ENCODE measurements around the gene ZNF599.
"Not testable (repeated sequence)": the region's sequence is repeated elsewhere in the genome, so short reads cannot be mapped to it uniquely, and the experiment has no call there.

The ZNF599 gene

GRCh38 chr19:34772697-34773554 lies at the start of gene ZNF599:
ZNF599 (minus strand) TSS chr19:34773215; CDS start chr19:34772841, 374 bp downstream.
- Histone ChIP-seq H3K36me3 (ENCODE audit: control insufficient read depth, insufficient read depth, low read length) (no peaks in the 10 kb centered on the region), H3K27ac (ENCODE audit: low read depth, low read length) (no peak within 1 kb of the TSS), H3K9ac (ENCODE audit: low read length) (peak within 1 kb of the TSS; percentile 54), H3K4me1 (ENCODE audit: control insufficient read depth, insufficient read depth, low read length) (no peaks in the 10 kb centered on the region), H3K9me3 (ENCODE audit: control insufficient read depth, insufficient read depth, low read depth, low read length) (no peaks in the 10 kb centered on the region), H3K4me3 (ENCODE audit: low read depth, low read length) (peak within 1 kb of the TSS; percentile 74), H3K27me3 (ENCODE audit: control insufficient read depth, insufficient read depth, low read length) (no peaks in the 10 kb centered on the region)

- H3K9ac ChIP-seq (ENCODE audit: low read length): no peak overlapping the region
- no peaks in the 10 kb centered on the region for H3K9me3 ChIP-seq (ENCODE audit: control insufficient read depth, insufficient read depth, low read depth, low read length)
- no peak overlapping the region for H3K4me3 ChIP-seq (ENCODE audit: low read depth, low read length)
- no peaks in the 10 kb centered on the region for H3K36me3 ChIP-seq (ENCODE audit: control insufficient read depth, insufficient read depth, low read length)
- no peaks in the 10 kb centered on the region for H3K4me1 ChIP-seq (ENCODE audit: control insufficient read depth, insufficient read depth, low read length)
- no peak overlapping the region for H3K27ac ChIP-seq (ENCODE audit: low read depth, low read length)
- no peaks in the 10 kb centered on the region for H3K27me3 ChIP-seq (ENCODE audit: control insufficient read depth, insufficient read depth, low read length)
Measured at GRCh38 chr19:34818270-34818669, 45.3 kb upstream of the ZNF599 start.

GRCh38 chr19:34816708-34817107 lies 43.7 kb upstream of the ZNF599 start:
- no peaks in the 10 kb centered on the region for H3K4me1 ChIP-seq (ENCODE audit: control insufficient read depth, insufficient read depth, low read length)
- H3K27me3 ChIP-seq (ENCODE audit: control insufficient read depth, insufficient read depth, low read length): no peaks in the 10 kb centered on the region
- no peak overlapping the region for H3K9ac ChIP-seq (ENCODE audit: low read length)
- H3K36me3 ChIP-seq (ENCODE audit: control insufficient read depth, insufficient read depth, low read length): no peaks in the 10 kb centered on the region
- H3K9me3 ChIP-seq (ENCODE audit: control insufficient read depth, insufficient read depth, low read depth, low read length): no peaks in the 10 kb centered on the region
- H3K27ac ChIP-seq (ENCODE audit: low read depth, low read length): no peak overlapping the region
- H3K4me3 ChIP-seq (ENCODE audit: low read depth, low read length): no peak overlapping the region

DNA sequence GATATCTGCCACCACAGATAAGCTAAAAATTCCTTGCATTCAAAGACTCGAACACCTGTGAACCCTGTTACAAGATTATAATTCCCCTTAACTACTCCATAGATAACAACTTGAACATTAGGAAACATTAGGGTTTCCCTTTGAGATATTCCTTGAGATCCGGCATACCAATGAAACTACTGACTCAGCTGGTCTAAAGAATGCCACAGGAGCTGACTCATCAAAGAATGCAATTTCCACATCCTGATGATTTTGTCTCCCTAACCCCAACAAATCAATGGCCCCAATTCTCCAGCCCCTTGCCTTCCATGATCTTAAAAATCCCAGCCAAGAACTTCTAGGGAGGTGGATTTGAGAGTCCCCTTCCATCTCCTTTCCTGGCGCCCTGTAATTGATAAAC lies 35.6 kb upstream of the ZNF599 start:
- H3K4me3 ChIP-seq (ENCODE audit: low read depth, low read length): no peak overlapping the region
- H3K9me3 ChIP-seq (ENCODE audit: control insufficient read depth, insufficient read depth, low read depth, low read length): peaks cover 25% of the 10 kb centered on the region
- H3K9ac ChIP-seq (ENCODE audit: low read length): no peak overlapping the region
- peaks cover 4% of the 10 kb centered on the region; the same call in 1 of the 2 replicates for H3K27me3 ChIP-seq (ENCODE audit: control insufficient read depth, insufficient read depth, low read length)
- H3K36me3 ChIP-seq (ENCODE audit: control insufficient read depth, insufficient read depth, low read length): no peaks in the 10 kb centered on the region
- no peak overlapping the region for H3K27ac ChIP-seq (ENCODE audit: low read depth, low read length)
- no peaks in the 10 kb centered on the region for H3K4me1 ChIP-seq (ENCODE audit: control insufficient read depth, insufficient read depth, low read length)

DNA sequence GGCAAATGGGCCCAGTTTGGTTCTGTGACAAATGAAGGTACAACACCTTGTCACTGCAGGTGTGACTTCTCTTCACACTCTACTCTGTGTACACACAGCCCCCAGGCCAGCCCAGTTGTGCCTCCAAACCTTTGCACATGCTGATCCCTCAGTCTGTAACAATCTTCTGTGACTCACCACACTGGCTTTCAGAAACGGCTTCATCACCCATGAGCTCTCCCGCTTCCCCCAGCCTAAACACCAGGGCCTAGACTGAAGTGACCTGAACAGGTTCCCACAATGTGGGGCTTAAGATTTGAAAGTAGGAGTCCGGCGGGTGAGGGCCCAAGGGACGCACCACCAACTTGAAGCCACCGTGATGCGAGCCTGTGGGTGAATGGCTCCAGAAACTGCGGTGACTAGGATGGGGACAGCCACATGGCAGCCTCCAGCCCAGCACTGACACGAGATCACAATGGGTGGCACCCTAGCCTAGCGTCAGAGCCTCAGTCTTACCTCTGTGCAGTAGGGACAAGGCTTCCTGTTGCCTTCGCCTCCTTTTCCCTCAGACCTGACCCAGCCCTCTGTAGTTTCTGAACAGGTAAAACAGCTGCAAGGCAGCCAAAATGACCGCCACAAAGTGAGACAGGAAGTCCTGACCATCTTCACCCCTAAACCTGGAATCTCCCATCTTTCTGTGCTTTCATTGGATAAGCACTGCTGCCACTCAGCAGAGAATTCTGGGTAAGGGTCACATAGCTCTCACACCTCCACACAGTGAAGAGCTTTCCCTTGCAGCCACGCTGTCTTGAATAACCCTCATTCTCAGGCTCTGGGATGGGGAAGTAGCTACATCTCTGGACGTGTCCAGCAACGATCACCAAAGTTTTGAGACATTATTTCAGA lies 34.2 kb upstream of the ZNF599 start:
- Histone ChIP-seq H3K36me3 (ENCODE audit: control insufficient read depth, insufficient read depth, low read length) (no peaks in the 10 kb centered on the region), H3K9ac (ENCODE audit: low read length) (no peak overlapping the region), H3K27me3 (ENCODE audit: control insufficient read depth, insufficient read depth, low read length) (peaks cover 6% of the 10 kb centered on the region; the same call in 1 of the 2 replicates), H3K4me3 (ENCODE audit: low read depth, low read length) (no peak overlapping the region), H3K9me3 (ENCODE audit: control insufficient read depth, insufficient read depth, low read depth, low read length) (peaks cover 32% of the 10 kb centered on the region), H3K4me1 (ENCODE audit: control insufficient read depth, insufficient read depth, low read length) (no peaks in the 10 kb centered on the region), H3K27ac (ENCODE audit: low read depth, low read length) (no peak overlapping the region)

DNA sequence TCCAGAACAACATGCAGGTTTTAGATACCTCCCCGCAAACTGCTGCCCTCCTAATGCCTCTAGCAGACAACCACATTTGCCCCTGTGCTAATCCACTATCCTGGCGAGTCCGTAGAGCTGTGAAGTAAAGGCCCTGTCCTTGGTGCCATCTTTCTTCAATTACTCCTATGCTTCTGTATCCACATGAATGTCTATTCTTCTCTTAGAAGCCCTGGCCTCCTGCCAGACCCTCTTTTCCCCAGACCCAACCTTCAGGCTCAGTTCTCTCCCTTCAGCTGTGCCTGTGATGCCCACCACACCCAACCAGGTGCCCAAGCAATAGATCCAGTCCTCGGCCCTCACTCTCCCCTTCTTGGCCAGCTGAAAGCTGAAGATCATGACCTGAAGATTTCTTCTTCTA lies 31.1 kb upstream of the ZNF599 start:
- Histone ChIP-seq H3K9ac (ENCODE audit: low read length) (no peak overlapping the region), H3K27me3 (ENCODE audit: control insufficient read depth, insufficient read depth, low read length) (peaks cover 6% of the 10 kb centered on the region; the same call in 1 of the 2 replicates), H3K4me3 (ENCODE audit: low read depth, low read length) (no peak overlapping the region), H3K9me3 (ENCODE audit: control insufficient read depth, insufficient read depth, low read depth, low read length) (peaks cover 38% of the 10 kb centered on the region), H3K27ac (ENCODE audit: low read depth, low read length) (no peak overlapping the region), H3K36me3 (ENCODE audit: control insufficient read depth, insufficient read depth, low read length) (no peaks in the 10 kb centered on the region), H3K4me1 (ENCODE audit: control insufficient read depth, insufficient read depth, low read length) (no peaks in the 10 kb centered on the region)

GRCh38 chr19:34796953-34797352 lies 23.9 kb upstream of the ZNF599 start:
- H3K36me3 ChIP-seq (ENCODE audit: control insufficient read depth, insufficient read depth, low read length); H3K27ac ChIP-seq (ENCODE audit: low read depth, low read length); H3K4me1 ChIP-seq (ENCODE audit: control insufficient read depth, insufficient read depth, low read length); H3K27me3 ChIP-seq (ENCODE audit: control insufficient read depth, insufficient read depth, low read length); H3K9ac ChIP-seq (ENCODE audit: low read length); H3K4me3 ChIP-seq (ENCODE audit: low read depth, low read length): not testable (repeated sequence)
- peaks cover 23% of the 10 kb centered on the region; the same call in 1 of the 2 replicates for H3K9me3 ChIP-seq (ENCODE audit: control insufficient read depth, insufficient read depth, low read depth, low read length)

- Histone ChIP-seq H3K4me1 (ENCODE audit: control insufficient read depth, insufficient read depth, low read length) (no peaks in the 10 kb centered on the region), H3K27ac (ENCODE audit: low read depth, low read length) (no peak overlapping the region), H3K9me3 (ENCODE audit: control insufficient read depth, insufficient read depth, low read depth, low read length) (peaks cover 14% of the 10 kb centered on the region; the same call in 1 of the 2 replicates), H3K4me3 (ENCODE audit: low read depth, low read length) (no peak overlapping the region), H3K36me3 (ENCODE audit: control insufficient read depth, insufficient read depth, low read length) (no peaks in the 10 kb centered on the region), H3K27me3 (ENCODE audit: control insufficient read depth, insufficient read depth, low read length) (no peaks in the 10 kb centered on the region), H3K9ac (ENCODE audit: low read length) (no peak overlapping the region)
Measured at GRCh38 chr19:34794066-34794960, 21.3 kb upstream of the ZNF599 start.

- no peak overlapping the region for H3K27ac ChIP-seq (ENCODE audit: low read depth, low read length)
- H3K9me3 ChIP-seq (ENCODE audit: control insufficient read depth, insufficient read depth, low read depth, low read length): peaks cover 15% of the 10 kb centered on the region; the same call in 1 of the 2 replicates
- H3K27me3 ChIP-seq (ENCODE audit: control insufficient read depth, insufficient read depth, low read length): no peaks in the 10 kb centered on the region
- no peaks in the 10 kb centered on the region for H3K4me1 ChIP-seq (ENCODE audit: control insufficient read depth, insufficient read depth, low read length)
- no peak overlapping the region for H3K9ac ChIP-seq (ENCODE audit: low read length)
- H3K4me3 ChIP-seq (ENCODE audit: low read depth, low read length): no peak overlapping the region
- H3K36me3 ChIP-seq (ENCODE audit: control insufficient read depth, insufficient read depth, low read length): no peaks in the 10 kb centered on the region
Measured at GRCh38 chr19:34793565-34793964, 20.6 kb upstream of the ZNF599 start.

DNA sequence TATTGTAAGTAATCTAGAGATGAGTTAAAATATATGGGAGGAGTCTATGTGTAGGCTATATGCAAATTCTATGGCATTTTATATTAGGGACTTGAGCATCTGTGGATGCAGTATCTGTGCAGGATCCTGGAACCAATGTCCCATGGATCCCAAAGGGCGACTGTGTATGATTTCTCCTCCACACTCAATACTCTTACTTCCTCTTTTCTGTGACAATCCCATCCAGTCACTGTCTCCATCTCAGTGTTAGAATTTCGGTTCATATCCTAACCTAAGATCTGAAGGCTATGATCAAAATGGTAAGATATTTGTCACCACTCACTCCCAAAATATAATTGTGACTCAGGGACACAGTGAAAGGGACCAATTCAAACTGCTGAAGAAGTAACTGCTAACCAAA lies 15.1 kb upstream of the ZNF599 start:
- H3K9me3 ChIP-seq (ENCODE audit: control insufficient read depth, insufficient read depth, low read depth, low read length): peaks cover 6% of the 10 kb centered on the region; the same call in 1 of the 2 replicates
- no peak overlapping the region for H3K9ac ChIP-seq (ENCODE audit: low read length)
- no peak overlapping the region for H3K4me3 ChIP-seq (ENCODE audit: low read depth, low read length)
- no peaks in the 10 kb centered on the region; the same call in 1 of the 2 replicates for H3K27me3 ChIP-seq (ENCODE audit: control insufficient read depth, insufficient read depth, low read length)
- no peaks in the 10 kb centered on the region for H3K36me3 ChIP-seq (ENCODE audit: control insufficient read depth, insufficient read depth, low read length)
- H3K4me1 ChIP-seq (ENCODE audit: control insufficient read depth, insufficient read depth, low read length): no peaks in the 10 kb centered on the region
- no peak overlapping the region for H3K27ac ChIP-seq (ENCODE audit: low read depth, low read length)
